GM21360 (cell line): ENCODE measurements around the gene ZNF48.

Experiments
- ATAC-seq: cut with Tn5 transposase; IDR thresholded peaks from one replicate; pipeline ENCODE4 v1.9.1; 2021; ENCODE audit warnings: mild to moderate bottlenecking, moderate library complexity; ENCODE audit not compliant: unreplicated experiment

The ZNF48 gene

GRCh38 chr16:30358577-30358936, 36.7 kb upstream of the ZNF48 start:
- ATAC-seq: no peak

DNA sequence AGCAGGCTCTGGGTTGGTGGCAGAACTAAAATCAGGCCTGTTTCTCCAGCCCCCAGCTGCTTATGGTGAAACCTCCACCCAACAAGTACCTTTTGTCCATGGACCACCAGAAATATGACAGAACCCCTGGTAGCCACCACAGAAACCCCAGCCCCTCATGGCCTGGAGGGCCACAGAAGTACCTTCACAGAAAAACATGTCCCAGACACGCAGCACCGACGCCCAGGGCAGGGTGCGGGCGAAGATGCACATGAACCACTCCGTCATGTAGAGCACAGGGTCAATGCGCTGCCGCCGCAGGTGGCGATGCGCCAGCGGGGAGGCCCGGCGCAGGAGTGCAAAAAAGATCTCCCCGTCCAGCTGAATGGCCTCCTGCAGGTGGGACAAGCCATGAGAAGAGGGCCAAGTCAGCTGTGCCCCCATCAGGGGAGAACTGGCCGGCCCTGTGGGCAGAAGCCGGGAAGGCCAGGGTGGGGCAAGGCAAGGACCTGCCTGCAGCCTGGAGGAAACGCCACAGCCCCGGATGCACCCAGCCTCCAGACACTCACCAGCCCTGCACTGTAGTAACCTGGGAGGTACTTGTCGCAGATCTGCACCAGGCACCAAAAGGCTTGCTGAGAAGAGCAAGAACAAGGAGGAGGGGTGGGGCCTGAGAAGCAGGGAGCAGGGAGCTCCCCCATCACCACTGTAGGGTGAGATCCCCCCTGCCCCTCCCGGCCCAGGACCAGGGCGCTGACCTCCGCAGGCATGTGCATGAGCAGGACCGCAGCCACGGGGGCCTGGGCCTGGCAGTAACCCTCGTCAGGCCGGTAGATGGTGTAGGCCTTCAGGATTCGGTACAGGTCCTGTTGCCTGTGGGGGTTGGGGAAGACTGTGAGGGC, 36.0 kb upstream of the ZNF48 start:
- no peak for ATAC-seq

DNA sequence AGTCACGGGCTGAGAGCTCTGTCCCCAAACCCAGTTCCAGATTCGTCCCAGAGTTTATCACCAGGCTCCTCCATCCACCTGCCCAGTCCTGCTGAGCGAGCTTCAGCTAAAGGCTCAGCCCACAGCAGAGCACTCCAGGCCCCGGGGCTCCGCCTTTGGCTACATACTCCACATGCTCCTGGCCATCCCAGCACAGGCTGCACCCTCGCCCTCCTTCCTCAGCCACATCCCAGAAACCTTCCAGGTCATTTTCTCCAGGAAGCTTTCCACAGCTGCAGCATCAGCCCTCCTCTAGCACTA, 35.4 kb upstream of the ZNF48 start:
- no peak for ATAC-seq

DNA sequence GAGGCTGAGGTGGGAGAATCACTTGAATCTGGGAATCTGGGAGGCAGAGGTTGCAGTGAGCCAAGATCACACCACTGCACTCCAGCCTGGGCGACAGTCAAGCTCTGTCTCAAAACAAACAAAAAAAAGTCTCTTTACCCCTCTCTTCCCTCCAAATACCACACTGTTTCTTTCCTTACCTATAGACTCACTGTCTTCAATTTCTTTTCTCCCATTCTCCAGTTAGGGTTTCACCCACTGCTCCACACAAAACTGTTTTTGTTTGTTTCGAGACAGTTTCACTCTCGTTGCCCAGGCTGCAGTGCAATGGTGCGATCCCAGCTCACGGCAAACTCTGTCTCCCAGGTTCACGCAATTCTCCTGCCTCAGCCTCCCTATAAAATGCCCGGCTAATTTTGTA, 34.0 kb upstream of the ZNF48 start:
- ATAC-seq: no peak

DNA sequence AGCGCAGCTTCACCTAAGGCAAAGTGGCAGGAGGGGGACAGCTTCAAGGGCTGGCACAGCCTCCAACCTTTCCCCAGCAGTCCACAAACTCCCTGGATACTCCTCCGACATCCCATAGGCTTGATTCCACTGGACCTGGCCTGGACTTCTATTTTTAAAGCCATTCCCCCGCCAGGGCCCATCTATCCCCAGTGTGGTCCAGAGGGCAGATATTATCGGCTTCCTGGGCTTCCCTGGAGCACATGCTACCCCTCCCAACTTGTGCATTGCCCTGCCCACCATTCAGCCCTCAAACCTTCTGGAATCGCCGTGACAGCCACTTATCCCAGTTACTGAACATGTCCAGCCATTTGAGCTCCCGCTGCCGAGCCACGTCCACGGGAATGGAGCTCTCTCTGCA, 30.0 kb upstream of the ZNF48 start:
- no peak for ATAC-seq

- ATAC-seq: no peak
Observed at GRCh38 chr16:30366511-30366910, 28.7 kb upstream of the ZNF48 start.

- ATAC-seq: no peak
Observed at GRCh38 chr16:30367349-30368009, 27.7 kb upstream of the ZNF48 start.

DNA sequence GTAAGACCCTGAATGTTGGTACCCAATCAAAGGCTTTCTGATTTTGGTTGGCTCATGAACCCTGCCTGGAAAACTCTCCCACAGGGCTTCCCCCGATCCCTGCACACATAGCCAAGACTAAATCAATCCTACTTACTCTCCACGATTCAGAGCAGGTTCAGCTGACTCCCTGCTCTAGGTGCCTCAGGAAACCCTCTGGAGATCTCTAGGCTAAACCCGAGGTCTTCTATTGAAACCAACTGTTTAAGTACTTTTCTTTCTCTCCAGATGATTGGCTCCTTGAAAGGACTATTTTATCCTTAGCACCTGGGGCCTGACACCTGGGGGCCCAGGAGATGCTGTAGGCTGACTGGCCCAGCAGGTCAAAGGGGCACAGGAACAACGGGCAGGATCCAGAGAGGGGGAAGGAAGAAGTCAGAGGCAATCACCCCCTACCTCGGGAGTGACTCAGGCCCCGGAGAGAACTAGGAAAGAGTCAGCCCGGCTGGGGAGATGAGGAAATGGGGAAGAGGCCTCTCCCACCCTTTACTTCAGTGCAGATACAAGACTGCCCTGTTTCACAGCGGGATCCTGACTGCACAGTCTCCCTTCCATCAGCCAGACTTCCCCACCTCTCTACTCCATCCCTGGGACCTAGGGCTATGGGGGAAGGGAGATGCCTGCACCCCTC, 27.0 kb upstream of the ZNF48 start:
- ATAC-seq: no peak

DNA sequence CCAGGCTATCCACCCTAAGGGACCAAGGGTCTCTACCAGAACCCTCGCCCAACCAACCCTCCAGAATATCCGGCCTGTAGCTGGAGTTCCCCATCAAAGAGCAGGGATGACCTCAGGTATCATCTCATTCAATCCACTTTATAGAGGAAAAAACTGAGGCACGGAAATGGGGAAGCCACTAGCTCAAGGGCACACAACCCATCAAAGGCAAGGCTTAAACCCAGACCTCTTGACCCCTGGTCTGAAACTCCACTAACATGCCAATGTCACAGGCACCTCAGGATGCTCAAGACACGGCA, 26.5 kb upstream of the ZNF48 start:
- no peak for ATAC-seq

DNA sequence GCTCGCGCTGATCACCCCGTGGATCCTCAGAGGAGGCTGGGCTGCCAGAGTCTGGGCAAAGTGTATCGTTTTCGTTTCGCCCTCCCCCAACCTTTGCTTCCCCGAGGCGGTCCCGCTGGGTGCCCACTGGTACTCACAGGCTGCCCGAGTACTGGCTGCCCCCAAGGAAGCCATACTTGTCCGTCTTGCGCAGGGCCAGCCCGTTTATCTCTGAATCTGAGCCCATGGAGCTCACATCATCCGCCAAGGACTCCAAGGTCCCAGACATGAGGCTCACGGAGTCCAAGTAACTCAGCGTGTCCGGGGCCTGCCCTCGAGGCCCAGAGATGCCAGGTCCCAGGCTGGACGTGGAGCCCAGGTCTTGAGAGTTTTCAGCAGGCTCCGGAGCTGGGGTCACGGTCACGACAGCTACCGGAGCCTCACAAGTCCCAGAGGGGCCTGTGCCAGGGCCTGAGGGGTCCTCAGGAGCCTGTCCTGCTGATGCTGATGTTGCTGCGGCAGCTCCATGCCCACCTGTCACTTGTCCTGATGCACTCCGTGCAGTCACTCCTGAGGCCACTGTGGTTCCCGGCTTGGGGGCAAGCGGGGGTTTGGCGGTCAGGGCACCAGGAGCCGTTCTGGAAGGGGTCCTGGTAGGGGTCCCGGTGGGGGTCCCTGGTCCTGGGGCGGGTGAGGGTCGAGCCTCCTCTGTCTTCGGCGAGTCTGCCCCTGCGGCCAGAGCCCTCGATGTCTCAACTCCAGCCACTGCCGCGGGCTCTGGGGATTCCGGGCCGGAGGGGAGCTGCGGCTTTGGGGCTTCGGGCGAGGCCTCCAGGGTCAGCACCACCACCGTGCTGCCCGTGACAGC, 25.9 kb upstream of the ZNF48 start:
- no peak for ATAC-seq

- ATAC-seq: peak; percentile 9
Observed at GRCh38 chr16:30369938-30370455, 25.2 kb upstream of the ZNF48 start.

DNA sequence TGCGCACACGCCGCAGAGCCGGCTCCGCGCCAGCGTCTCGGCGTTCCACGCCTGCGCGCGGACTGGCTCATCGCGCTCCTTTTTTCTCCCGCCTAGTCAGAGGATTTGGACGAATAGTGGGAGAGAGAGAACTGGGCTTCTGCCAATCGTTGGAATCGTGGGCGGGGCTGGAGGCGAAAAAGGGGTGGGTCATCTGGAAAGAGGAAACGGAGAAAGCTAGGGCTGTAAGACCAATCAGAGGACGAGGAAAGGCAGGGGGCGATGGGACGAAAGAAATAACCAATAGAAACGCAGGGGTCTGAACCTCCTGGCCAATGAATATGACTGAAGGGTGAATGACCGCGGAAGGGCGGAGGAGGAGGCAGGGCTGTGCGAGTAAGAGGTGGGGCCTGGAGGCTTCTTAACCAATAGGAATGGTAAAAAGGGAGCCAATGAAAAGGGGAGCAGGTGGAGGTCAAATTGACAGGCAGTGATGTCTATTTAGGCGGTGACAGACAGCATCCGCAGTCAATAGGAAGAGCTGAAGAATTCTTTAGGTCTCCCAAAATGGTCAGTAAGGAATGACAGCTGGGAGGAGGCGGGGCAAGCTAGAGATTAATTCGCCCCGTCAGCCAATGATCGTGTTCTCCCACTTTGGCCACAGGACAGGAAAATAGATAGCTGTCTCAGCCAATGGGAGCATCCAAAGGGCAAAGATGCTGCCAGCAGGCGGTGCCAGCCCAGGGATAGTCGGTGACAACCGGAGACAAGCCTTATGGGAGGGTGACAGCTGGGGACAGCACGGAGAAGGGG, 24.6 kb upstream of the ZNF48 start, which contains the start of gene TBC1D10B:
Gene TBC1D10B (minus strand): TSS at position 39 of the 792 bp plus-strand sequence. CDS start 311 bp downstream, outside the sequence.
- ATAC-seq: peak; percentile 68

GRCh38 chr16:30371248-30371816, 23.9 kb upstream of the ZNF48 start:
- no peak for ATAC-seq

GRCh38 chr16:30372038-30372712, 23.0 kb upstream of the ZNF48 start:
- ATAC-seq: no peak

GRCh38 chr16:30372725-30373124, 22.5 kb upstream of the ZNF48 start:
- ATAC-seq: no peak

- no peak for ATAC-seq
Observed at GRCh38 chr16:30374538-30374937, 20.7 kb upstream of the ZNF48 start, which contains the start of gene MYL11. TSS of gene MYL11 (plus strand) at chr16:30374802. CDS start at chr16:30374858, 56 bp downstream.

DNA sequence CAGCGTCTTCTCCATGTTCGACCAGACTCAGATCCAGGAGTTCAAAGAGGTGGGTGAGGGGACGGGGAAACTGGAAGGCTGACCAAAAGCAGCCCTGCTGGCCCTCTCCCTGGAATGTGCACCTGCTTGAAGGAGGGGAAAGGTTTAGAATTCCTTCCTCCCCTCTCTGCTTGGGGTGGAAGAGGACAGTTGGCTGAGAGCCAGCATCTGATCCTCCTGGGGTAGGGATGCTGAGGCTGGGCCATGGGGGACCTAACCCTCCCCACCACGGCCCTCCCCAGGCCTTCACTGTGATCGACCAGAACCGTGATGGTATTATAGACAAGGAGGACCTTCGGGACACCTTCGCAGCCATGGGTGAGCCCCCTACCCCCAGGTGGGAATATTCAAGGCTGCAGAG, 19.4 kb upstream of the ZNF48 start:
- no peak for ATAC-seq

DNA sequence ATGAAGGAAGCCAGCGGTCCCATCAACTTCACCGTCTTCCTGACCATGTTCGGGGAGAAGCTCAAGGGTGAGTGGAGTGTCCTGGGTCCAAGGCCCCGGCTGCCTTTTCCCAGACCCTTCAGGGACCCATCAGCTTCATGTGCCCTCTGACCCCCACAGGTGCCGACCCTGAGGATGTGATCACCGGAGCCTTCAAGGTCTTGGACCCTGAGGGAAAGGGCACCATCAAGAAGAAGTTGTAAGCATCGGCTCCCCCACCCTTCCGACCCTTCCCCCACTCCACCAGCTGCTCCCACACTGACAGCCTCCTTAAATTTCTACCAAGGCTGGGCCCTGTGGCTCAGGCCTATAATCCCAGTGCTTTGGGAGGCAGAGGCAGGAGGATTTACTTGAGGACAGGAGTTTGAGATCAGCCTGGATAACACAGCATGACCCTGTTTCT, 18.7 kb upstream of the ZNF48 start:
- no peak for ATAC-seq
